Measurements from ENCODE around the gene MAP1LC3B2.

Gene MAP1LC3B2

GRCh38 chr12:116547955-116548501 lies 11.2 kb upstream of the MAP1LC3B2 start:
- TF ChIP-seq CTCF (conservative IDR thresholded peaks at IDR 0.05; ENCODE audit: low read depth) = no peak
- ChIA-PET POLR2A (ENCODE audit: low non-redundant PET) (no interaction called here), CTCF (no interaction called here)
- DNase-seq (ENCODE audit: low spot score) = no peak
- no peak overlapping the region for H3K27ac ChIP-seq

- CTCF ChIA-PET = interaction anchor here (0.7 to 0.8 kb wide), 2 partner anchors 12 to 41 kb away, joined by 3 read pairs; no protein-coding TSS in a partner anchor
- no peak for TF ChIP-seq CTCF (conservative IDR thresholded peaks at IDR 0.05; ENCODE audit: low read depth)
- no peak for DNase-seq (ENCODE audit: low spot score)
- no peak overlapping the region for H3K27ac ChIP-seq
- POLR2A ChIA-PET (ENCODE audit: low non-redundant PET) = no interaction called here
These were observed 9.2 kb upstream of the MAP1LC3B2 start for GRCh38 chr12:116549993-116550392.

GRCh38 chr12:116551151-116551550 lies 8.0 kb upstream of the MAP1LC3B2 start:
- no peak for DNase-seq (ENCODE audit: low spot score)
- H3K27ac ChIP-seq = no peak overlapping the region
- ChIA-PET POLR2A (ENCODE audit: low non-redundant PET) (no interaction called here), CTCF (no interaction called here)
- TF ChIP-seq CTCF (conservative IDR thresholded peaks at IDR 0.05; ENCODE audit: low read depth) = no peak

DNA sequence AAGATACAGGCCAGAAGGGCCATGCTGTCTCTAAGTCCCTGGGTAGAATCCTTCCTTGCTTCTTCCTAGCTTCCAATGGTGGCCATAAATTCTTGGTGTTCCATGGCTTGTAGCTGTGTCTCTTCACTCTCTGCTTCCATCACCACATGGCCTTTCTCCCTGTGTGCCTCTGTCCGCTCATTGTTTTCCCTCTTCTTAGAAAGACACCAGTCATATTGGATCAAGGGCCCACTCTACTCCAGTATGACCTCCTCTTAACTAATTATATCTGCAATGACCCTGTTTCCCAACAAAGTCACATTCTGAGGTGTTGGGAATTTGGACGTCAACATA lies 7.6 kb upstream of the MAP1LC3B2 start:
- no peak for DNase-seq (ENCODE audit: low spot score)
- POLR2A ChIA-PET (ENCODE audit: low non-redundant PET) = no interaction called here
- TF ChIP-seq CTCF (conservative IDR thresholded peaks at IDR 0.05; ENCODE audit: low read depth) = no peak
- CTCF ChIA-PET = no interaction called here
- no peak overlapping the region for H3K27ac ChIP-seq

DNA sequence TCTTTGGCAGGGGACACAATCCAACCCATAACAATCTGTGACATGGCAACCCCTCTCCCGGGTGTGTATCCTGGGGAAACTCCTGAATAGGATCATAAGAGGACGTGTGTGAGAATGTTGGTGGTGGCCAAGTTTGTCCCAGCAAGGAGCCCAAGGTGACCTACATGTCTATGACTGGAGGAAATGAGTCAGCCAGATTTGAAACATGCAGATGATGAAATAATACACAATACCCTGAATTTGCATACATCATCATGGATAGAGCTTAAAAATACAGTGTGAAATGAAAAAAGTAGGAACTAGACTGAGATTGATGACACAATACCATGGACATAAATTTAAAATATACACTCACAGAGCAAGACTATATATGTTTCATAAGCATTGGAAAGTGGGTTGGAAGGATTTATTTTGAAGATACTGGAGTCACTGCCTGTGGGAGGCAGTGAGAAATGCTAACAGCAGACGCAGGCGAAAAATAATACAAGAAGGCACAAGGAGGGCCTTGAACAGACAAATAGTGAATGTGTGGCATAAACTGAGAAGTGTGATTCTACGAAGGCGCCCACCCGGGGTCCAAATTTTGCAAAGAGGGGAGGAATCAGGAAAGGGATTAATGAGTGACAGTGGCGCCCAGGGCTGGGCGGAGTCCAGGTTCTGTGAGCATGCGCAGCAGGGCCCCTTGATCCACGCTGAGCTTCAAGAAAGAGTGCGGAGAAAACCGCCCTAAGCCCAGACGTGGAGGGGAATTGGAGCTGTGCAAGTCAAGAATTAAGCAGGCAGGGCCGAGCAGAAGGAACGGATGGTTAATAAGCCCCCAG lies 7.0 kb upstream of the MAP1LC3B2 start:
- ChIA-PET CTCF (no interaction called here), POLR2A (ENCODE audit: low non-redundant PET) (no interaction called here)
- peak; percentile 35 for DNase-seq (ENCODE audit: low spot score)
- TF ChIP-seq CTCF (conservative IDR thresholded peaks at IDR 0.05; ENCODE audit: low read depth) = no peak
- H3K27ac ChIP-seq = 0 out of 2 replicates have a peak overlapping the region, but pooled peaks have one; percentile 26

DNA sequence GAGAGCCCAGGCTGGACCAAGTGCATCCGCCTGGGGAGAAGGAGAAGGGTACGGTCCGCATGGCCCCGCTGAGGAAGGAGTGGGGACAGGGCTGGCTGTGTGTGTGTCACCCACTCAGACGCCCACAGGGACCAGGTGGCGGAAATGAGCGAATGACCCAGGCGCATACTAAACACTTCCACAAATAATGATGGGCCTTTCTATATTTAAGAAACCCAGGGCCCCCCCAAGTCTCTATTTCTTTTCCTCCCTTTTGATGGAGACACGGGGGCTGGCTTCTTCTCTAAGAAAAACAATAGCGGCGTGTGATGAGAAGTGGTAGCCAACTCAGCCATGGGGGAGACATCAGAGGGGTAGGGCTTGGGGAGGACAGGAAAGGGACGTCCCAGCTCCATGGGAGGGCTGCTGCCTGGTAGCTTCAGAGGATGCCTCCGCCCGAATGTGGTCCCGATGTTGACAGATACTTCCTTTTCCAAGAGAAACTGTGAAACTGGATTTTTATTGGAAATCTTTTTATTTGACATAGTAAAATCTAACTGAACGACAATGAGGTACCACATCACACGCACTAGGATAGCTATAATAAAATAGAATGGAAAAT lies 6.3 kb upstream of the MAP1LC3B2 start:
- TF ChIP-seq CTCF (conservative IDR thresholded peaks at IDR 0.05; ENCODE audit: low read depth) = no peak

More for the DNA sequence above, 6.3 kb upstream of the MAP1LC3B2 start:
- 0 out of 2 replicates have a peak overlapping the region, but pooled peaks have one; percentile 26 for H3K27ac ChIP-seq
- no peak for DNase-seq (ENCODE audit: low spot score)
- ChIA-PET POLR2A (ENCODE audit: low non-redundant PET) (no interaction called here), CTCF (no interaction called here)

Measured in RWPE1 (cell line).